GM19043 (cell line): ENCODE results near the gene SACS.
"Not testable (repeated sequence)": the region's sequence is repeated elsewhere in the genome, so short reads cannot be mapped to it uniquely, and the experiment has no call there.

Source experiments
- ATAC-seq: cut with Tn5 transposase; IDR thresholded peaks from one replicate; pipeline ENCODE4 v1.9.1; 2021; ENCODE audit warnings: low read depth; ENCODE audit not compliant: unreplicated experiment

SACS gene

DNA sequence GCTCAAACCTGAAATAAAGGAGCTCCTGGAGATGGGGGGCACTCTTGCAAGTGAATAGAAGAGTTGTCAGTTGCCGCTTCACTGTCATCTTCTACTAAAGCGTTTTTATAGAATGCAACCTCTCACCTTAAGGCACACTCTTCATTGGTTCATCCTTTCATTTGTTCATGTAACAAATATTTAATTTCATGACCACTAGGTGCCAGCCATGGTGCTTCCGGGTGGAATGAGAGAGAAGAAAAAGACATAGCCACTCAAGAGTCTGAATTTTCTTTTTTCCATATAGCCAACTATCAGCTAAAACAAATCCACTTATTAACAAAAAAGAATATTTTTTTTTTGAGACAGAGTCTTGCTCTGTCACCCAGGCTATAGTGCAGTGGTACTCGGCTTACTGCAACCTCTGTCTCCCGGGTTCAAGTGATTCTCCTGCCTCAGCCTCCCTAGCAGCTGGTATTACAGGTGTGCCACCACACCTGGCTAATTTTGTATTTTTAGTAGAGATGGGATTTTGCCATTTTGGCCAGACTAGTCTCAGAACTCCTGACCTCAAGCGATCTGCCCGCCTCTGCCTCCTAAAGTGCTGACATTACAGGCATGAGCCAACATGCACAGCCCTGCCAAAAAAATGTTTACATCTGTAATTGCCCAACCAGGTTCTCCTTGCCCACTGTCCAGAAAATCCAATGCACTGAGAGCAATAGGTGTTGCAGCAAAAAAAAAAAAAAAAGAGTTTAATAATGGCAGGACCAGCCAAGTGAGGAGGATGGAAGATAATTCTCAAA, 22.1 kb upstream of the SACS start:
- ATAC-seq: no peak

DNA sequence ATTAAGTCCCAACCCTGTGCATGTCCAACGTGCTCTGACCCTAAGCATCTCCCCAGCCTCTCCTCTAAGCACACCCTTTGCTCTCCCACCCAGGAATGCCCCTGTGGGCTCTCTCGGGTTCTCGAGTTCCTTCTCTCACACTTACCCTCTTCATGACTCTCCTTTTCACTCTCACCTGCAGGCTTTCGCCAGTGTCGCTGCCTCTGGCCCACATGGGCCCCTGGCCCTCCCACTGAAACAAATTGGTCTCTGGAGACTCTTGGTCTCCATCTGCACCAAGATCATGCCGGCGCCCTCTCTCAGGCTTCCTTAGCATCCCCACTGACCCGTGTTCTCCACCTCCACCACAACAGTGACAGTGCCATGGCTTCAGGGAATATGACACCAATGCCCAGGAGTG, 19.6 kb upstream of the SACS start:
- no peak for ATAC-seq

DNA sequence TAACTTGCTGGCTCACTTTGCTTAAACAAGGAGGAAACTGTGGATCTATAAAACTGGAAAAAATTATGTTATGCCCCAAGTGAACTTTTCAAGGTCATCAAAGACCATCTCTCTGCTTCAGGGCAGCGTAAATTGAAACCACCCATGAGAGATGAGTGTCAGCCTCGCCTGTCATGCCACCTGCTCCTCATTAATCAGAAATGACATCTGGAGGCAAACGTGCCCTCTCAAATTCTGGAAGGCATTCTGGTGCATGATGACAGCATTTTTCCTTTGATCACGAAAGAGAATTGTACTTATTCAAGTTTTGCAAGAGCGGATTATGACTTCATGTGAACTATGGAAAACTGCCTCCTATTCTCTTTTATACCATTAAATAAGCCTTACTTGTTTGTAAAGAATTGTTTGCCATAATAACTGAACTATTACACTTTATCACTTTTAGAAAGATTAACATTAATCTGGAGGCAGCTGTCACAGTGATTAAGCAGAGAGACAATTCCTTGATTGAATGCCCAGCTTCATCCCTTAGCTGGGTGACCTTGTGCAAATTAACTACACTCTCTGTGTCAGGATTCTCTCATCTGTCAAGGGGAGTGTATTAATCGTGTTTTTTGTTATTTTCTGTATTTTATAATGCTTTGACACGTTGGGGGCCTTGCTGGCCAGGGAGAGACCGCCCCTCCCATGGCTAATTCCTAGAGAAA, 17.0 kb upstream of the SACS start:
- ATAC-seq: no peak

DNA sequence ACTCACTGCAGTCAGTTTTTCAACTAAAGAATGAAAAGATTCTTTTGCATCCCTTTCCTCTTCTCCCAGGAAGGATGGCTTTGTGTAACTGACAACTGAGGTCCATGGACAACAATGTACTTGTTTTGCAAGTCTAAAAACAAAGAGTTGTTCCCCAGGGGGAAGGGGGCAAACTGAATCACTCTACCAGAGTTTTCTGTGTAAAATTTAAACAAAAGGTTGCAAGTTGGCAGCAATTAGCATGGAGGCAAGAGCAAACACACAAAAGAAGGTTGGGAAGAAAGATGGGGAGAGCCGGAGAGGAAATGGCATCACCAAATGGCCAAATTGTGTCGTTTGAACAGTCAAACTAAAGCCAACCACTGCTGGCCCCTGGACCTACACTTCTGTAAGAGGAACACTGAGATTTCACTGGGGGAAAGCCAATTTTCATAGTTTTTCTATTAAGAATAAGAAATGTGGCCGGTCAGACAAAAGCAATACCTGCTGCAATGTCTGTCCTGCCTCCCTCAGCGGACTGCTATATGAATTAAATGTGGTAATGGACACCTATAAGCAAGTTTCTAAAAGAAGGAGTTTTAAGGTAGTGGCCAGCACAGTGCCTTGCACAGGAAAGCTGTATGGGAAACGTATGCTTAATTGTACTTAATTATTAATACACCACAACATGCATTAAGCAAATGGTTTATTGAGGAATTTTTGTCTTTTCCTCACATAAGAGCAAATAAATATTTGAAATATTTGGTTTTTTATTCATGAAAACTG, 16.1 kb upstream of the SACS start:
- ATAC-seq: no peak

DNA sequence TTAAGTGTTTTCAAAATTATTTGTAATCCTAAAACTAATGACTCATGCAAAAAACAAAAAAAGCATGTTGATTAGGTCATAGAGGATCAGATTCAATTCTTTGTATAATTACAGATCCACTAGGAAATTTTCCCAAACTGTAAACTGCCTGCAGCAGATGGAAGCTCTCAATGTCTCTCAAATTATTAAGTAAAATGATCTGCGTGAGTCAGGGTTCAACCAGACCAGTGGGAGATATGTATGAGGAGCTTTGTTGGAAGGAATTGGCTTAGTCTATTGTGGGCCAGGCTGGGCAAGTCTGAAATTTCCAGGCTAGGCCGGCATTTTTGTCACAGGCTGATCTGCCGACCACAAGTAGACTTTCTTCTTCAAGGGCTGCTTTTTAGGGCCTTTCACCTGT, 14.4 kb upstream of the SACS start:
- no peak for ATAC-seq

DNA sequence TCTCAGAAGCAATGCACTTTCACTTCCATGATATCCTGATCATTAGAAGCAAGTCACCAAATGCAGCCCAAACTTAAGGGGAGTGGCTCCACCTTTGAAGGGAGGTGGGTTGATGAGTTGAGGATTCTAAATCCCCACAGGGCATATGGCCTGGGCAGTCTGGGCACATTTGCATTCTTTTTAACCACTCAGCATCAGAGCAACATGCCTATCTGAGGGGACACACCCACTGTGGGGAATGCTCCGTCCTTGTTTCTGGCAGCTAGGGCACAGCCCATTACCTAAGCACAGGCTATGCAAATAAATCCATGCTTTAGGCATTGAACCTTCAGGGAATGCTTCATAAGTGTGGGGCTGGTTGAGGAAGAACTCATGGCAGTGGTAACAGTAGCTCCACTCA, 12.3 kb upstream of the SACS start:
- ATAC-seq: no peak

DNA sequence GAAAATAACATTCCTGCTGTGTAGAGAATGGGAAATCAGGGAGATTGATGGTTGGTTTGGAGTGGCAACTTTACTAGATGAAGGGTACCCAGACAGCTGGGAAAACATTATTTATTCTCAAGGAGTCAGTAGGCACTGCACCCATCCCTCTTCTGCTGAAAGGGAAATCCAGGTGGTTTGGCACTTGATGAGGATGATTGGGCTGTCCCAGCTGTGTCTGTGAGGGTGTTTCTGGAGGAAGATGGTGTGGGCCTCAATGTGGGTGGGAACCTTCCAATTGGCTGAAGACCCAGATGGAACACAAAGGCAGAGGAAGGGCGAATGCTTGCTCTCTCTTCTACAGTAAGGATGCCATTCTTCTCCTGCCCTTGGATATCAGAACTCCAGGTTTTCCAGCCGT, 10.4 kb upstream of the SACS start:
- no peak for ATAC-seq

DNA sequence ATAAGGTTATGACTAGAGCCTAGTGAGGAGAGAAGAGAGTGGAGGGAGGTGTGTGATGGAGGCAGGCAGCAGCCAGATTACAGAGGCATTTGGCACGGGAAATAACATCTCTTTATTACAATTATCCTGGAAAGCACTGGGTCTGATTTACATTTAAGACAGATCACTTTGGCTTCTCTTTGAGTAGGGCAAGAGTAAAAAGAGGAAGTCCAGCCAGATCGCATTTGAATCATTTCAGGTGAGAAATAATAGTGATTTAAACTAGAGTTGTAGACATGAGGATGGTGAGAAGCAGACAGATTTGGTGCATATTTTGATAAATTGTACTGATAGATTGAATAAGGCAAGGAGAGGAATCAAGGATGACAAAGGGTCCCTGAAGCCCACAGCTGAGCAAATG, 9.6 kb upstream of the SACS start:
- ATAC-seq: no peak

DNA sequence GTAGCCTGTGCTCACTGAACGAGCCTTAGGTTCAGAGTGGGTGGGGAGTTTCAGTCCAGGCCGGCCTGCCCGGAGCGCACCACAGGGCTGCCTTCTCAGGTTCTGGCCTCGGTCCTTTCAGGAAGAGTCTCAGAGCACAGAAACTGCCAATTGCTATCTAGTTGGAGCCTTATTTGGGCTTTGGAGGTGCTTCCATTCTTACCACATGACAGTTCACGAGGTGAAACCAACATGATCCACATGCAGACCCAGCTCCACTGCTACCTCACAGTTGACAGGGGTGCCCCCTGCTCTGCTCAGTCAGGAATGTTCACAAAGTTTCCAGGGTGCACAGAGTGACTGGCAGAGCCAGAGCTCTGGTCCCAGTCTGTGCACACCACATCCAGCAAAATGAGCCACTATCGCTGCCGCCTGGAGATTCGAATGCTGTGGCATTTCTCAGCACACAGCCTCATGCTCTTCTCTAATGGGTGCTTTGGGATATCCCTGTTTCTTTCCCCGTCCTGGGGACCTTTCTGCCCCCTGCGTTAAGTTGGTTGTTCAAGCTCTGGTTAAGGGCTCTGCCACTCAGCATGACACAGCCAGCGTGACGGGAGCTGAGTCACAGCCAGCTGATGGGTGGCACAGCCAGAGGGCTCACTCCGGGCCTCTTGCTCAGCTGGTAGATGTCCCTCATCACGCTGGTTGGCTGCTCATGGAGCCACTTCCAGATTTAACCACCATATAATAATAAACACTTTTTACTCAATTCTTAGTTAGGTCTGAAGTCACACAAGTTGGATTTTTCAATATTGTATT, 7.5 kb upstream of the SACS start:
- no peak for ATAC-seq

DNA sequence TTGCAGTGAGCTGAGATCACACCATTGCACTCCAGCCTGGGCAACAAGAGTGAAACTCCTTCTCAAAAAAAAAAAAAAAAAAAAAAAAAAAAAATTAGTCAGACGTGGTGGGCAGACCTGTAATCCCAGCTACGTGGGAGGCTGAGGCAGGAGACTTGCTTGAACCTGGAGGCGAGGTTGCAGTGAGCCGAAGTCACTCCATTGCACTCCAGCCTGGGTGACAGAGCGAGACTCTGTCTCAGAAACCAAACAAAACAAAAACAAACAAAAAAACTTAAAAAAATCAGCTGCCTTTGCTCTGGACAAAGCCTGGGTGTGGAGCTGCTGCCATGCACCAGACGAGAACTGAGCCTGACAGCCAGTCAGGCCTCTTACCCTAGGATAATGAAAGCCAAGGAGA, 6.8 kb upstream of the SACS start:
- not testable (repeated sequence) for ATAC-seq

DNA sequence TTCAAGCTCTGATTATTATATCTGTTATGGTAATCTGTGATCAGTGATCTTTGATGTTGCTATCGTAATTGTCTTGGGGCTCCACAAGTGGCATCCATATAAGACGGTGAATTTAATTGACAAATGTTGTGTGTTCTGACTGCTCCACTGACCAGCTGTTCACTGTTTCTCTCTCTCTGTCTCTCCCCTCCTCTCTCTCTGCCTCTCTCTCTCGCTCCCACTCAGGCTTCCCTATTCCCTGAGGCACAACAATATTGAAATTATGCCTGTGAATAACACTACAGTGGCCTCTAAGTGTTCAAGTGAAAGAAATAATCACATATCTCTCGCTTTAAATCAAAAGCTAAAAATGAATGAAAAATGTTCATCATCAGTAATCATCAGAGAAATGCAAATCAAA, 4.4 kb upstream of the SACS start:
- ATAC-seq: no peak

DNA sequence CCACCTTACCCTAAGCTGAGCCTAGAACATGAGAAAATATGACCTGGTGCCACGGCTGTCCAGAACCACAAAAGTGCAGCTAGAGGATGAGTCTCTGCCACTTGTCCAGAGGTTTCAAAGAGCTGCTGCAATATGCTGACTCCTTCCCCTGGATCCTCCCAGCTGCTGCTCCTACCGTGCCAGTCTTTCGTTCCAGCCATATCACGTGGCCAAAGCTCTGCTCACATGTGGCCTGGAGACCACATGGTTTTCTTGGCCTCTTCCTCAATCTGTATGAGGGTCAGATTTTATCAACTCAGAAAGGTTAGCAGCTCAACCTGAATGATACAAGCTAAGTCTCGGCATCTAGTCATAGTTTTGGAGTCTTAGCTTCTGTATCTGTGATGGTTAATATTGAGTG, 3.2 kb upstream of the SACS start:
- no peak for ATAC-seq

DNA sequence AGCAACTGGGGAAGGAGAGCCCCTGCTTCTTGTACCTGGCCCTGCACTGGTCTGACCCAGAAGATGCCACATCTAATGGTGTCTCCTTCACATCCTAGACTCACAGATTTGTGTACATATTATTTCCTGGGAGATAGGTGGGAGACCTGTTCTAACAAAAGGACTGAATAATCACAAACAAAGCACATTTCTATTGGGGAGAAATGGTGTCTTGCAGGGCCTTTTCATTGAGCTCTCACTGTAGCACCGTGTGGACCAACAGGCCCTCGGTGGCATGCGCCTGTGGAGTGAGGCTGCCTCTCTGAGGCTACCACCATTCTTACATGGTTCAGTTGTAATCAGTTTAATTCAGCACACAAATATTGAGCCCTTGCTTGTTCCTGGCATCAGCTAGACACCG, 989 bp upstream of the SACS start:
- no peak for ATAC-seq

DNA sequence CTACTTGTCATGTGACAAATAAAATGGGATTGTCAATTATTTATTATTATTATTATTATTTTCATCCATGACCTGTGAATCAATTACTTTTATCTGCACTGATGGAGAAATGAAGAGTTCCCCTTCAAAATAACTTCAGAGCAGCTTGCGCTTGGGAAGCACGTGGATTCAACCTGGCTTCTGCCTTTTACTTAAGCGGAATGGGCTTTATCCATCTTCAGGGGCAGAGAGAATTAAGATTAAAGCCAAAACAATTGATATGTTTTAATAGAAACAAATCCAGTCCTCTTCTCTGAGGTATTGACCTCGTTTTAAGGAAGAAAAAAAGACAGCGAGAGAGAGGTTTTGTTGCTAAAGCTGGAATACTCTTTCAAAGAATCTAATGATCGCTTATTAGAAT, 876 bp downstream of the SACS start:
- ATAC-seq: no peak

DNA sequence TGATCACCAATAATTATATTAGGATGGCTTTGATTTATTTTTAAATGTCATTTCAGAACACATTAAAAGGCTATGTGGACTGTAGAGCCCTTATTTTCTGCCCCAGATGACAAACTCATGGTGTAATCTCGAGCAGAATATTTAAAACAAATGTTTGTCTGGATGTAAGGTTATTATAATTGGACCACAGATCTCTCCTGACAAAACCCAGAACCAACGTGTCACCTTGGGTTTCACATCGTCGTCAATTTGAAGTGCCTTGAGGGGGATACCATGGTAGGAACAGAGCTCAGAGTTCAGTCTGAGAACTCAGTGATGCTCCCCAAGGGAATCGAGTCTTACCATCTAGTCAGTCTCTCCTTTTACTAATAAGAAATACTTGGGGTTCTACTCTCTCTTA, 2.8 kb downstream of the SACS start:
- ATAC-seq: no peak

DNA sequence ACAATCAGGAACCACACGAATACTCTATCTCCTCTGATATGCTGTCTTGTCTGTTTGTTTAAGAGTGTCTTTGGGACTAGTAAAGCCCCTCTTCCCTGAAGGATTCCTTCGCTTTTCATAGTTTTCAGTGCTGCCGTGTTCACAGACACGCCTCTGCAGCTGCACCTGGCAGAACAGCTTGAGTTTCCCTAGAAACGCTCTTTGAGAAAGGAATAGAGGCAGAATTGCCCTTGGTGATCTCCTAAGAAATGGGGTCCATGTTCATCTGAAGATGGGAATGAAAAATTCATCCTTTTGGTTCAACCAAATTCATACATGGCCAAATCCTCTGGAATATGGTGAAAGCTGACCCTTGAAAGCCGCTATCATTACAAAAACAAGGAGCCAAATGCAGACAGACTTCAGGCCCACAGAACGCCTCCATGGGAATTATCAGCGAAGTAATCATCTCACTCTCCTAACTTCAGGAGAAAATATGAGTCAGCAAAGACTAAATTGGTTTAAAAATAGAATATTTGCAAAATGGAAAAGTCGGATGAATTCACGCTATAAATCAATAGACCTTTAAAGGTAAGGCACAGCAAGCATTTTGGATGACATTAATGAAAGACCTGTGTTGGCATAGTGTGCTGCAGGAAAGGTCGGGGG, 5.5 kb downstream of the SACS start:
- ATAC-seq: no peak

DNA sequence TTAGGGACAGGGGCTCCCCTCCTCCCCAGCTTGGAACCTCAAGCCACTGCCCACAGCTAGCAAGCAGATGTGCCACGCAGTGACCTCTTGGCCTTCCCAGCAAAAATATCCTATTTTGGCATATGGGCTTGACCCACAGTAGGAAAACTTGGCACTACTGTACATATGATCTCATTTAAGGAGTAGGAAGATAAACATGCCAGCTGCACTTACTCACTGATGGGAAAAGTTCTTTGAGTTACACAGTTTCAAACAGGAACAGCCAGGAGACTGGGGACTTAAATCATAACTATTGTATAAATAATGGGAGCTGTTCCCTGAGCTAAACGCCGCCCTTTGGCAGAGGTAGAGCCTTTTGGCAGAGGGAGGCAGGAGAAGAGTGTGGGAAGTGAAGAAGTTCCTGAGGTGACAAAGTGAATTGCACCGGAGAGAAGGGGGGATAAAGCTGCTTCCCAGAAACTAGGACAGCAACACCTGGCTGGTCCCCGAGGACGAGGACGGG, 6.1 kb downstream of the SACS start:
- no peak for ATAC-seq

DNA sequence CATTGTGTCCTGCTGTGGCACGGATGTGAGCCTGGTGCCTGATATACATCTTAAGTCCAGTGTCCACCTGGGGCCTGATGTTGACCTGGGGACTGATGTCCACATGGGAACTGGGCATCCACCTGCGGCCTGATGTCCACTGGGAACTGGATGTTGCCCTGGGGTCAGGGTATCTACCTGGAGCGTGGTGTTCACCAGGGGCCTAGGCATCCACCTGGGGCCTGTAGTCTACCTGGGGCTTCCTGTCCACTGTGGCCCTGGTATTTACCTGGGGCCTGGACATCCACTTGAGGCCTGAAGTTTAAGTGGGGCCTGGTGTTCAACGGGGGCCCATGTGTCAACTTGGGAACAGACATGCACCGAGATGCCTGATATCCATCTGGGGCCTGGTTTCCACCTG, 11.9 kb downstream of the SACS start:
- no peak for ATAC-seq

DNA sequence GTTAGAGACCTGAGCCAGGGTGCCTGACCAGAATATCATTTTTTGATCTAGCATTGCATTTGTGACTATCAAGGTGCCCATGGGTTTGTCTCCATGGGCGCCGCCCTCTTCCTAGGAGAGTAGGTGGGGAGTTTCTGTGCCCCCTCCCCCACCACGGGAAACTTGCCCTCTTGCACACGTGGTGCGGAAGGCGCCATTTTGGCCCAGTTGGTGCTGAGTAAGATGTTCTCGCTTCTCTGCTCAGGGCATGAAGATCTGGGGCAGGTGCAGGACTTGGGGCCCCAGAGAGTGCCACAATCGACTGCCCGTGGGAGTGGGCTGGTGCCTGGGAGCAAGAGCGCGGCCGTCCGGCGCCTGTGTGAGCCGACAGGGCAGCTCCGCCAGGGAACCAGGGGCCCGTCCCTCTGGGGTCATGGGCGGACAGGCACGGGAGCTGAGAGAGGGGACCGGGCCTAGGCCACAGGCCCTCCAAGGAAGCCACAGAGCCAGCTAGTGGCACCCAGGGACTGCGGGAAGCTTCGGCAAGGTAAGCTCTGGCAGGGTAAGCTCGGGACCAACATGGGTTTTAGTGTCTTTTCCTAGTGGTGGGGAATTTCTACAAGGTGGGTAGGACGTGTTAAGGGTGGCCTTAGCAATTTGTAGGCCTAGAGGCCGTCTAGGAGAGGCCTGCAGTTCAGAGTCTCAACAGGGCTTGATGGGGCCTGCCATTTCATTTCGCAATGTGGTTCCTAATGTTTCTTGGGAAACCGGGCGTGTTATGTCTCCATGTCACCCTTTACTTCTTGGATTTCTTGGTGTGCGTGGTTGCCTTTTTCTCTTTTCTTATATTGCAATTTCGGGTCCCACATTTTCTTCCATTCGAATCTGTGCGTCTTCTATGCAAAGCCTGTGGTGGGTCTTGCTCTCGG, 14.5 kb downstream of the SACS start:
- ATAC-seq: no peak
